KOPT-K1 (cell line): ENCODE measurements around the gene CRIP1.

Experiments used
- H3K27ac ChIP-seq: fragments of 200-600 bp; sonication (generic); 2 replicates; pipeline ENCODE4 v1.5.1; 2016; ENCODE audit warnings: antibody characterized with exemption, mild to moderate bottlenecking, low read depth, low read length; ENCODE audit not compliant: poor library complexity, severe bottlenecking
- H3K36me3 ChIP-seq: fragments of 200-600 bp; sonication (generic); 2 replicates; pipeline ENCODE4 v1.5.1; 2017; ENCODE audit warnings: antibody characterized with exemption, mild to moderate bottlenecking, low read length, moderate library complexity; ENCODE audit not compliant: insufficient read depth
- H3K9me3 ChIP-seq: fragments of 200-600 bp; sonication (generic); 2 replicates; pipeline ENCODE4 v1.5.1; 2017; ENCODE audit warnings: antibody characterized with exemption, low read length, mild to moderate bottlenecking; ENCODE audit not compliant: insufficient read depth, poor library complexity, severe bottlenecking

CRIP1 gene

DNA sequence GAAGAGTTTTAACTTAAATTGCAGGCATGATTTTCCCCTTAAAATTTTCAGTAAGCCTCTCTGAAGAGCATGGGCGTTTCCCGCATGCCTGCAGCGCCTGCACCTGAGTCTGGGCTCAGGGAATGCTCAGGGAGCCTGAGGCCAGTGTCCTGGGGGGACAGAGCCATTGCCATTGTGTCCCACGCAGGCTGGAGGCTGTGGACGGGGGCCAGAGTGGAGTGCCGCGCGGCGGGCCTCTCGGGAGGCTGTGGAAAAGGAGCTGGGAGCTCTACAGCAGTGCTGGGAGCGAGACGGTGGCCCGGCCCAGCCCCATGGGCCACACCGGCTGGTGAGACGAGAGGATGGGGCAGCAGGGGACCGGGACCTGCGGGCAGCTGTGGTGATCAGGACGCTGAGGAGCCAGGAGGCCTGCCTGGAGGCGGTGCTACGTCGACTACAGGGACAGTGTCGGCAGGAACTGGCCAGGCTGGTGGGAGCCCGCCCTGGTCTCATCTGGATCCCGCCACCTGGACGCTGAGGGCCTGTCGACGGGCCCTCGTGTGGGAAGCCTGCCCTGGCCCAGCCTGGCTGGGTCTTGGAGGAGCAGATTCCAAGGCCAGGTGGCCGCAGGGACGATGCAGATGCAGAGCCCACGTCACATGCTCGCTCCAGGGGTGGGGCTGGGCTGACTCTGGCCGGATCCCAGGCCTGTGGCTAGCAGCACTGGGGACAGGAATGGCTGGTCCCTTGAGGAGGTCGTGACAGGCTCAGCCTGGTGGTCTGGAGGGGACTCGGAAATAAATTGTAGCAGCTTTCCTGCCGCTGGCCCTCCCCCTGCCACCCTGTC is 12.0 kb downstream of the CRIP1 start:
- no peaks in the 10 kb centered on the region for H3K9me3 ChIP-seq
- no peak overlapping the region for H3K27ac ChIP-seq
- H3K36me3 ChIP-seq = peaks cover 19% of the 10 kb centered on the region; the same call in 1 of the 2 replicates

DNA sequence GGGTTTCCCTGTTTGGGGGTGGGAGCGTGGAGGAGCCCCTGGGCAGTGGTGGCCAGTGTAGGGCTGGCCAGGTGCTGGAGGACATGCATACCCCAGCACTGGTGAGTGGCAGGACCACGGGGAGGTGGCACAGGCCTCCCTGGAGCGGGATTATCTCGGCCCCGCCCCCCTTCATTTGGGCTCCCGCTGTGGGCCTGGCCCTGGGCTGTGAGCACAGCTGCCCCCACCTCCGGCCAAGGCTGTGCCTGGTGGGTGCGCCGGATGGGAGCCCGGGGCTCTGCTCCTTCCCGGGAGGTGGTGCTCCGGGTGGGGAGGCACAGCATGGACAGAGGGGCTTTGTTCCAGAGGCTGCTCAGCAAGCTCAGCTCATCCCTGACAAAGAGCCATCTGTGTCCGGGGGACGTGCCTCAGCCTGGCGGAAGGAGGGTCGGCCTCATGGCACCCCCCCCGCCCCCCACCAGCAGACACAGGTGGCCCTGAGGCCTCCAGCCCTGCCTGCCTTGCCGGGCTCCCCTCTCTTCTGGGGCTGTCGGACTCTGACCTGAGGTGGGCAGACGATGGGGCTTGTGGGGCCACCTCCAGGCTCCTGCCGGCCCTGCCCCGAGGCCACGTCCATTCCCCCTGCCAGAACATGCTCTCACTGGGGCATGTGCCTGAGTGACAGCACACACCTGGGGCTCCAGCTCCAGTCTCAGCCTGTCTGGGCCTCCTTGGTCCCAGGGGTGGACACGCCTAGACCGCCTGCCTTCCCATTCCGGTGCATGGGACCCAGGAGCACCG is 12.8 kb downstream of the CRIP1 start:
- peaks cover 14% of the 10 kb centered on the region; the same call in 1 of the 2 replicates for H3K36me3 ChIP-seq
- H3K9me3 ChIP-seq = no peaks in the 10 kb centered on the region
- no peak overlapping the region for H3K27ac ChIP-seq

DNA sequence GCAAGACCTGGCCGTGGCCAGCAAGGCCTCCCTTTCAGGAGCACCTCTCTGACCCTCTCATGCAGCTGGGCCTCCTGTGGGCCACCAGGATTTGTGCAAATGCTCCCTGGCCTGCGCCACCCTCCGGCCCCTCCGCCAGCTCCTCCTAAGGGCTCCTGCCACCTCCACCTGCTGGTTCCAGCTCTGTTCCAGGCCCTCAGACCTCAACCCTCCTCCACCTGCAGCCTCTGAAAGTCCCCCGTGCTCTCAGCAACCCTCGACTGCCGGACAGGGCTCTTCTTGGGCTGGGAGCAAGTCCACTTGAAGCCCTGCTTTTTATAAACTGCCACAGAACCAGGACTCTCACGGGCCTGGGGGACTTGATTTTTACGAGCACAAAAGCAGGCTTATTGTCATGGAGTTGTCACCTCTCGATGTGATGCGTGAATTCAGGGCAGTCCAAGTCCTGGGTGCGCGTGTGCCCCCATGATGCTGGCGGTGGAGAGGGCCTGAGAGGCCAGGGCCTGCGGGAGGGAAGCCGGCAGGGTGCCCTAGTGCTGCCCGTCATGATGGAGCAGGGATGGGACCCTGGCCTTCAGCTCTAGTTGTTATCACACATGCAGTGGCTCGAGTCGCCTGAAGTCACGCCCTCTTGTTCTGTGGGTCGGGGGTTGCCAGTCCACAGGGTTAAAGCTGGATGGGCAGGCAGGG is 13.5 kb downstream of the CRIP1 start:
- no peak overlapping the region for H3K27ac ChIP-seq
- H3K36me3 ChIP-seq = peaks cover 11% of the 10 kb centered on the region; the same call in 1 of the 2 replicates
- no peaks in the 10 kb centered on the region for H3K9me3 ChIP-seq

DNA sequence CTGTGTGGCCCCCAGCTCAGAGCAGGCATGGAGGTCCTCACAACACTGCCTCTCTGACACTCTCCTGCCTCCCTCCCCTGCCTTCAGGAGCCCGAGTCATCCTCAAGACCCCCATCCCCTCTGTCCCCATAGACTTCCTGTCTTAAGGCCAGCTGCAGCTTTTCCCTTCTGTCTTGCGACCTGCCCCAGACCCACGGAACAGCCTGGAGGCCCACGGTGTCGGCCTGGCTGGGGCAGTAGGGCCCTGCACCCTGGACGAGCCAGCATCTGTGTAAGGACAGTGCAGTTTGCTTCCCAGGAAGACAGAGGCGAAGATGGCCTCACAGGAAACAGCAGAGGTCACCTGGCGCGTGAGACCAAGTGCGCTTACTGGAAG is 14.0 kb downstream of the CRIP1 start:
- H3K27ac ChIP-seq = no peak overlapping the region
- no peaks in the 10 kb centered on the region for H3K9me3 ChIP-seq
- peaks cover 7% of the 10 kb centered on the region; the same call in 1 of the 2 replicates for H3K36me3 ChIP-seq

DNA sequence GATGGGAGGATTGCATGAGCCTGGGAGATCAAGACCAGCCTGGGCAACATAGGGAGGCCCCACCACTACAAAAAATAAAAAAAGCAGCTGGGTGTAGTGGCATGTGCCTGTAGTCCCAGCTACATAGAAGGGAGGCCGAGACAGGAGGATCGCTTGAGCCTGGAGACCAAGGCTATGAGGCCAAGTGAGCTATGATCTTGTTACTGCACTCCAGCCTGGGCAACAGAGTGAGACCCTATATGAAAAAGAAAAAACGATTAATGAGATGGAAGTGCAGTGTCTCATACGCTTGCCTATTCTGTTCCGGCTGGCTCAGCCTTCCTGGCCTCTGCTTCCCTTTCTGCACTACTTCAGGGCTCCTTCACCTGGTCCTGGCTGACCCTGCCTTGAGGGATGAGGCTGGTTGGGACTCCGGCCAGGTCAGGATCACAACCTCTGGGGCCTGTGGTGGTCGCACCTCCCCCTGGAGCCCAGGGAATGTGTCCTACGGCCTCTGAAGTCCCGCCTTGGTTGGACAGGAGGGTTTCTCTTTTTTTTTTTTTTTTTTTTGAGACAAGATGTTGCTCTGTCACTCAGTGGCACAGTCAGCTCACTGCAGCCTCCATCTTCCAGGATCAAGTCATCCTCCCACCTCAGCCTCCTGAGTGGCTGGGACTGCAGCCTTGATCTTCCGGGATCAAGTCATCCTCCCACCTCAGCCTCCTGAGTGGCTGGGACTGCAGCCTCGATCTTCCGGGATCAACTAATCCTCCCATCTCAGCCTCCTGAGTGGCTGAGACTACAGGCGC is 15.0 kb downstream of the CRIP1 start:
- Histone ChIP-seq H3K27ac (no peak overlapping the region), H3K9me3 (no peaks in the 10 kb centered on the region), H3K36me3 (peaks cover 7% of the 10 kb centered on the region; the same call in 1 of the 2 replicates)

DNA sequence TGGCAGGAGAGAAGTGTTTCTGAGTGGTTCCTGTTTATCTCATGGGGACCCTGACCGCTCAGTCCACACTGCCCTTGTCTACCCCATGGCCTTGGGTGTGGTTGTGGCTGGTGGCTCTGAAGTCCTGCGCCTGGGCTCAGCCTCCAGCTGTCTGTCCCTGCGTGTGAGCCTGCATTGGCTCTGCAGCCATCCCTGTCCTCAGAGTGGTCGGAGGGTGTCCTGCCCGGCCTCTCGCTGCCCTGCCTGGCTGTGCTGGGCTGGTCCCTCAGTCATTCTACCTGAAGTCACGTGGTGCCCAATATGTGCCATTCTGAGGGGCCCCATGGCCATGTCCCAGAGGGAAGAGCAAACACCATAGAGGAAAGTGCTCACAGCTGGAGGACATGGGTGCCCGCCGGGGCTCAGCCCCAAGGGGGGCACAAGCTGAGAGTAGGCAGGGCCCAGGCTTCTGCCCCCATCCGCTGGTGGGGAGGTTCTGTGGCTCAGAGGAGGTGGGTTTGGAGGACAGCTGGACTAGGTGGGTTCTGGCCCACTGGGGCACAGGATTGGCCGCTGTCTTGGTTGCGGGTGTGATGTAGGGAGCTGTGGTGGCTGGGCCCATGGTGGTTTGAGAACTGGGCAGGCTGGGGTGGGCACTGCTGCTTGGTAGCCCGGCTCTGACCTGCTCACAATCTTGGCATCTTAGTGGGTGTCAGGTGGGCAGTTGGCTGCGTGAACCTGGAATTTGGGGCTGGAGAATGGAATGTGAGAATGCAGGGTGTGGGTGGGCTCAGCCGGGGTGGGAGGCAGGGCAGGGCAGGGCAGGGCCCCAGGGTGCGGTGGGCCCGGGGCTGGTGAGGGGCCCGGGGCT is 16.0 kb downstream of the CRIP1 start:
- Histone ChIP-seq H3K27ac (no peak overlapping the region), H3K9me3 (no peaks in the 10 kb centered on the region), H3K36me3 (peaks cover 7% of the 10 kb centered on the region; the same call in 1 of the 2 replicates)

DNA sequence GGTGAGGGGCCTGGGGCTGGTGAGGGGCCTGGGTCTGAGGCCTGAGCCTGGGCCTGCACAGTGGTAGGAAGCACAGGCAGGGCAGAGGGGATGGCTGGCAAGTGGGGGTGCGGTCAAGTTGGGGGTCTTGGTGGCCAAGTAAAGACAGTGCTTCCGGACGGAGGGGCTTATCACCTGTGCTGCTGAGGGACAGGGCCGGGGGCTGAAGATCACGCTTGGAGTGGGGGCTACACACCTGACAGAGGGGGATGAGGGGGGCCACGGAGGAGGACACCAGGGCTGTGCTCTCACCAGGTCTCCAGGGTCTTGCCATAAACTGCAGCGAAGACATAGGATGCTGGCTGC is 16.6 kb downstream of the CRIP1 start:
- no peaks in the 10 kb centered on the region for H3K9me3 ChIP-seq
- peaks cover 3% of the 10 kb centered on the region; the same call in 1 of the 2 replicates for H3K36me3 ChIP-seq
- no peak overlapping the region for H3K27ac ChIP-seq

DNA sequence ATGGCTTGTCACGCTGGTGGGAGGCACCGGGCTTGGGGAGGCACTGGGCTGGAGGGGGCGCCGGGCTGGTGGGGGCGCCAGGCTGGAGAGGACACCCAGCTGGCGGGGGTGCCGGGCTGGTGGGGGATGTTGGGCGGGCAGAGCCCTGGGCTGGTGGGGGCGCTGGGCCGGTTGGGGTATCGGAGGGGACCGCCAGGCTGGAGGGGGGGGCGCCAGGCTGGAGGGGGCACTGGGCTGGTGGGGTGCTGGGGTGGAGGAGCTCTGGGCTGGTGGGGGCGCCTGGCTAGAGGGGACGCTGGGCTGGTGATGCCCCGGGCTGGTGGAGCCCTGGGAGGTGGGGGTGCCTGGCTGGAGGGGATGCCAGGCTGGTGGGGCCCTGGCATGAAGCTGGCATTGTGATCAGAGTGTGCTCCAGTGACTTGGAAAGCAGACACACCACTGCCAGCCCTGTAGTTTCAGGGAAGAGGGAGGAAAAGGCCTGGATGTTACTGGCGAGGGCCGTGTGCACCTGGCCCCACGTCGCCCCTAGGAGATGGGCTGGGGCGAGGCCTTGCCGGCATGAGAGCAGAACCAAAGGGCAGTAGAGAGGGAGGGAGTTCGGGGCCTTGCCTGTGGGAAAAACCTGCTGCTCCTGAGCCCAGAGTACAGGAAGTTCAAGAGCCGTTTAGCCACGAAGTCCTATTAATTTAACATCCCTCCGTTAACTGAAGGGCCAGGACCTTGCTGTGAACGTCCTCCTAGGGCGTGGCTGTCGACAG is 17.4 kb downstream of the CRIP1 start:
- no peaks in the 10 kb centered on the region for H3K9me3 ChIP-seq
- H3K27ac ChIP-seq = no peak overlapping the region
- H3K36me3 ChIP-seq = no peaks in the 10 kb centered on the region

DNA sequence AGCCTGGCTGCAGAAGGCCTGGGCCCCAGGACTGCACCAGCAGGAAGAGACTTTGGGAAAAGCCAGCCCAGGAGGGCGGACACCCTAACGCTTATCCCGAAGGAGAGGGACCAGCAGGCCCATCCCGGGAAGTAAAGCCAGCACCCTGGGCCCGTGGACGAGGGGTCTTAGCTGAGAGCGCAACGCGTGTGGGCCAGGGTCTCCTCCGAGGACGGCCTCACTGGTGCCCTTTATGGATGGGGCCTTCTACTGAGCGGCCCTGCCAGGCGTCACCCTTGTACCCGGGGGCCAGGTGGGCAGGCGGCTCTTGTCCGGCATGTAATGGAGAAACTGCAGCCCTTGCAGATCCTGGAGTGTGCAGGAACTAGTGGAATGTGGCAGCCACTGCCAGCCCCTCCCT is 18.4 kb downstream of the CRIP1 start:
- no peak overlapping the region for H3K27ac ChIP-seq
- H3K36me3 ChIP-seq = no peaks in the 10 kb centered on the region
- no peaks in the 10 kb centered on the region for H3K9me3 ChIP-seq

DNA sequence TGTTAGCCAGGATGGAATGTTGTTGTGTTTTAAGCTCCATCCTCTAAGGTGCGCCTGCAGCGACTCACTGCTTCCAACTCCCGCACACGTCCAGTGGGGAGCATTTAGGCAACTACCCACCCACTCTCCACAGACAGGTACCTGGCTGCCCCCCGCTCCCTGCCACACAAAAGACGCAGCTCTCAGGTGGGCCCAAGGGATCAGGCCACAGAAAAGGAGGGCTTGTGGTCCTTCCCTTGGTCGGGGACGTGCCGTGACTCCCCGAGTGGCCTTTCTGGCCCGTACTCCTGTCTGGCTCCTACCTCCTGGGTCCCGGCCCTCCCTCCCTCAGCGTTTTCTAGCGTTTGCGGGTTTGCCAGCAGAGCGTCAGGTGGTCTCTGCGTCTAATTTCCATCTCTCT is 20.6 kb downstream of the CRIP1 start:
- no peaks in the 10 kb centered on the region for H3K36me3 ChIP-seq

DNA sequence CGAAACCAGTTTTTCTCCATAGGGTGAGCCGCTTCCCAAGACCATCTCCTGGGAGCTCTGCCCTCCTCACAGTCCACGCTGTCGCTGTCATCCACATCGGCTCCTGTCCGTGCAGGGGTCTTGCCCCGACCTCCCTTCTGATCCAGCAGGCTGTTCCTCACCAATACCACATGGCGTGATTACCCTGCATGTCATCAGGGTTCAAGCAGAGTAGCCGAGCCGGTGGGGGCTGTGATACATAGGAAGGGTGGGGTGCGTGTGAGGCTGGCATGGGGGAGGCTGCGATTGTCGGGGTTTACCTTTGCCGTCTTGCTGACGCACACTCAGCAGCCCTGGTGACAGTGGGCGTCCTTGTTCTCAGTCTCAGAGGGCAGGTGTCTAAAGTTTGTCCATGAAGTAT is 21.4 kb downstream of the CRIP1 start:
- Histone ChIP-seq H3K9me3 (no peaks in the 10 kb centered on the region), H3K27ac (no peak overlapping the region), H3K36me3 (no peaks in the 10 kb centered on the region)

More for the DNA sequence above, 20.6 kb downstream of the CRIP1 start:
- H3K27ac ChIP-seq = no peak overlapping the region
- H3K9me3 ChIP-seq = no peaks in the 10 kb centered on the region

DNA sequence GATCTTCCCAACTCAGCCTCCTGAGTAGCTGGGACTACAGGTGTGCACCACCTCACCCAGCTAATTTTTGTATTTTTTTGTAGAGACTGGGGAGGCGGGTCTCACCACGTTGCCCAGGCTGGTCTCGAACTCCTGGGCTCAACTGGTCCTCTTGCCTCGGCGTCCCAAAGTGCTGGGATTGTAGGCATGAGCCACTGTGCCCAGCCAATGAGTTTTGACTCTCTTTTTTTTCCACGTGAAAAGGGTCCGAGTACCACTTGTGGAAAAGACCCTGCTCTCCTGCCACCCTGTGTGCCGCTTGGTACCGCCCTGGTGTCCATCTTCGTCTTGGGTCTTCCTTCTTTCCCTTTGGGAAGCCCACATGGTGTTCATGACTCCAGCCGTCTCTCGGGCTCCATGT is 21.9 kb downstream of the CRIP1 start:
- no peak overlapping the region for H3K27ac ChIP-seq
- H3K36me3 ChIP-seq = no peaks in the 10 kb centered on the region
- no peaks in the 10 kb centered on the region for H3K9me3 ChIP-seq

DNA sequence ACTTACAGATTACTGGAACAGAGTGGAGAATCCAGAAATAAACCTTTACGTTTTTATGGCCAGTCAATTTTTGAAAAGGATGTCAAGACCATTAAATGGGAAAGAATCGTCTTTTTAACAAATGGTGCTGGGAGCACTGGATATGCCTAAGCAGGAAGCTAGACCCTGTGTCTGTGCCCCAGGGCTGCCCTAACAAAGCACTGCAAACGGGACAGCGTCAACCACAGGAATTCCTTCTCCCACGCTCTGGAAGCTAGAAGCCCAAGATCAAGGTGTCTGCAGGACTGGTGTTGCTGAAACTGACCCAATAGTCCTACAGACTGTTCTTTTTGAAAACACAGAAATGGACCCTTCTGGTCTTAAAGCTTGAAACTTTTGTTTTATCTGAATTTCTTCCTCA is 30.4 kb downstream of the CRIP1 start:
- Histone ChIP-seq H3K9me3 (peaks cover 18% of the 10 kb centered on the region), H3K27ac (no peak overlapping the region), H3K36me3 (no peaks in the 10 kb centered on the region)
